ENCODE results near the gene NKX3-2.

DNA sequence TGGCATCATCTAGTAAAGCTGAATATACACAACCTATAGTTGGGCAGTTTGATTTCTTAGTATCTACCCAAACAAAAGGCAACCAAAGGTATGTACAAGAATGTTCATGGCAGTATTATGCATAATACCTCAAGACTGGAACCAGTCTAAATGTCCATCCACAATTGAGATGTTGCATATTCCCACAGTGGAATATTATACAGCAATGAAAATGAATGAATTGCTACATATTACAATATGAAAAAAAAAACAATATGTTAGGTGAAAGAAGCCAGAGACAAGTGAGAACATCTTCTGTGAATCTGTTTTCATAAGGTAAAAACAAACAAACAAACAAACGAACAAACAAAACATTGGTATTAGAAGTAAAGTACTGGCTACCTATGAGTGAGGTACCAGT is 48.6 kb downstream of the NKX3-2 start:
- TF ChIP-seq EZH2 (IDR thresholded peaks at IDR 0.05) (no peak), FOXP2 (optimal IDR thresholded peaks at IDR 0.05; ENCODE audit: control extremely low read depth, extremely low read length, insufficient read depth) (no peak), POLR2AphosphoS5 (IDR thresholded peaks at IDR 0.05; ENCODE audit: borderline replicate concordance, low read depth, low read length) (no peak)
